H1 (cell line): Measurements from ENCODE around the gene CDK8. TPM values are rescaled to one million over a fixed set of nuclear protein-coding genes. Genes with fewer than 3 reads are reported as not detected.

Experiments used
- CTCF ChIA-PET: fragments of 300-600 bp; sonication (Branson Sonifier 250); formaldehyde crosslinking; loops from one replicate; lab custom pipeline; 2021; ENCODE audit not compliant: partially characterized antibody; lab: Charles Lee
- POLR2A ChIA-PET: fragments of 300-600 bp; sonication (Branson Sonifier 250); formaldehyde crosslinking; loops from one replicate; lab custom pipeline; 2021; ENCODE audit warnings: inconsistent platforms; ENCODE audit not compliant: partially characterized antibody; lab: Charles Lee
- DNase-seq, 2 experiments: peaks; one replicate each; pipeline versions ENCODE4 v3.0.0 to v3.0.0-alpha.2; 2010 to 2022; ENCODE audit warnings: low spot score in 2 of 2, low read depth in 1 of 2, mixed read lengths in 1 of 2
- FAIRE-seq: peaks from 2 replicates; lab custom pipeline; 2011; peaks lifted over from hg19 to GRCh38; lab: Jason Lieb, UNC
- H2AFZ ChIP-seq: 2 replicates; pipeline ENCODE4 v1.8.1; 2012; ENCODE audit warnings: low read length, inconsistent platforms
- H2AK5ac ChIP-seq: 2 replicates; pipeline ENCODE4 v1.6.1; 2013; ENCODE audit warnings: low read depth, low read length
- H2BK120ac ChIP-seq: replicated peaks from 2 replicates; pipeline ENCODE3; 2013; ENCODE audit warnings: low read depth, low read length, inconsistent platforms
- H2BK12ac ChIP-seq: 2 replicates; pipeline ENCODE4 v1.6.1; 2013; ENCODE audit warnings: low read depth, low read length
- H2BK15ac ChIP-seq: 2 replicates; pipeline ENCODE4 v1.6.1; 2013; ENCODE audit warnings: low read length
- H2BK20ac ChIP-seq: 2 replicates; pipeline ENCODE4 v1.6.1; 2013; ENCODE audit warnings: low read length
- H2BK5ac ChIP-seq: 2 replicates; pipeline ENCODE4 v1.6.1; 2013; ENCODE audit warnings: low read depth, low read length
- H3K14ac ChIP-seq: 2 replicates; pipeline ENCODE4 v1.6.1; 2013; ENCODE audit warnings: inconsistent platforms; ENCODE audit not compliant: insufficient read length
- H3K18ac ChIP-seq: 2 replicates; pipeline ENCODE4 v1.6.1; 2013; ENCODE audit warnings: low read length; ENCODE audit errors: extremely low read depth
- H3K23ac ChIP-seq: 2 replicates; pipeline ENCODE4 v1.6.1; 2013; ENCODE audit warnings: inconsistent platforms; ENCODE audit not compliant: insufficient read length
- H3K23me2 ChIP-seq: 2 replicates; pipeline ENCODE4 v1.6.1; 2013; ENCODE audit warnings: low read depth, low read length
- H3K27ac ChIP-seq: 2 replicates; pipeline ENCODE4 v1.6.1; 2011; ENCODE audit warnings: low read depth, low read length, inconsistent platforms
- H3K27me3 ChIP-seq, 4 experiments: replicated peaks in 1 of 4; 1 replicate in 1 of 4; 2 replicates in 3 of 4; pipeline versions ENCODE4 v1.6.1 to v1.8.1; 2011 to 2013; ENCODE audit warnings: low read length in 3 of 4, mild to moderate bottlenecking in 3 of 4, inconsistent platforms in 2 of 4, mixed read lengths in 2 of 4, moderate library complexity in 1 of 4; ENCODE audit not compliant: control insufficient read depth in 3 of 4, insufficient read depth in 3 of 4; ENCODE audit errors: extremely low read depth in 1 of 4
- H3K36me3 ChIP-seq, 4 experiments: 2 replicates each; pipeline versions ENCODE4 v1.6.1 to v1.8.1; 2011 to 2013; ENCODE audit warnings: mild to moderate bottlenecking in 4 of 4, low read length in 3 of 4, moderate library complexity in 2 of 4, control low read depth in 1 of 4, inconsistent platforms in 1 of 4; ENCODE audit not compliant: insufficient read depth in 4 of 4, control insufficient read depth in 2 of 4
- H3K4ac ChIP-seq: replicated peaks from 2 replicates; pipeline ENCODE3; 2013; ENCODE audit warnings: low read length, low read depth, mixed read lengths, inconsistent platforms; ENCODE audit not compliant: insufficient read length
- H3K4me1 ChIP-seq, 4 experiments: replicated peaks in 1 of 4; 1 replicate in 1 of 4; 2 replicates in 3 of 4; pipeline versions ENCODE4 v1.6.1 to v1.8.1; 2011 to 2013; ENCODE audit warnings: low read length in 3 of 4, inconsistent platforms in 2 of 4, mixed read lengths in 1 of 4; ENCODE audit not compliant: insufficient read depth in 4 of 4, control insufficient read depth in 3 of 4
- H3K4me2 ChIP-seq, 2 experiments: 2 replicates each; pipeline versions ENCODE4 v1.6.1 to v1.8.1; 2011 to 2013; ENCODE audit warnings: low read depth in 2 of 2, low read length in 2 of 2, control low read depth in 1 of 2, inconsistent platforms in 1 of 2, mild to moderate bottlenecking in 1 of 2; ENCODE audit not compliant: insufficient read depth in 1 of 2
- H3K4me3 ChIP-seq, 4 experiments: fragments of 200-600, 300-600 bp in 1 of 4; sonication (generic), shearing (Covaris generic), sonication (Bioruptor Twin) in 1 of 4; 2 replicates each; pipeline versions ENCODE4 v1.5.1 to v1.8.1; 2011 to 2016; ENCODE audit warnings: low read length in 4 of 4, low read depth in 3 of 4, control low read depth in 2 of 4, inconsistent platforms in 2 of 4, mild to moderate bottlenecking in 2 of 4, mixed read lengths in 1 of 4, moderate library complexity in 1 of 4; ENCODE audit not compliant: insufficient read depth in 2 of 4; ENCODE audit errors: extremely low read depth in 1 of 4
- H3K56ac ChIP-seq: replicated peaks from 2 replicates; pipeline ENCODE3; 2013; ENCODE audit warnings: low read depth, mild to moderate bottlenecking, mixed read lengths, low read length, inconsistent platforms; ENCODE audit not compliant: insufficient read length
- H3K79me1 ChIP-seq: 2 replicates; pipeline ENCODE4 v1.6.1; 2013; ENCODE audit warnings: low read depth, low read length, control low read depth
- H3K79me2 ChIP-seq, 2 experiments: 2 replicates each; pipeline versions ENCODE4 v1.6.1 to v1.8.1; 2012 to 2013; ENCODE audit warnings: low read length in 2 of 2, mild to moderate bottlenecking in 2 of 2, inconsistent platforms in 1 of 2; ENCODE audit not compliant: insufficient read depth in 2 of 2, control insufficient read depth in 1 of 2
- H3K9ac ChIP-seq, 4 experiments: replicated peaks in 1 of 4; 1 replicate in 1 of 4; 2 replicates in 3 of 4; pipeline versions ENCODE4 v1.6.1 to v1.8.1; 2011 to 2013; ENCODE audit warnings: low read depth in 3 of 4, low read length in 3 of 4, control low read depth in 2 of 4, mild to moderate bottlenecking in 2 of 4, moderate library complexity in 2 of 4, inconsistent platforms in 1 of 4; ENCODE audit errors: extremely low read depth in 1 of 4
- H3K9me3 ChIP-seq, 2 experiments: 2 replicates each; pipeline versions ENCODE4 v1.6.1 to v1.8.1; 2012 to 2013; ENCODE audit warnings: mild to moderate bottlenecking in 2 of 2, moderate library complexity in 2 of 2, control low read depth in 1 of 2, inconsistent platforms in 1 of 2, low read depth in 1 of 2, low read length in 1 of 2, mixed read lengths in 1 of 2; ENCODE audit not compliant: insufficient read depth in 2 of 2
- H4K20me1 ChIP-seq, 2 experiments: replicated peaks in 1 of 2; 2 replicates each; pipeline versions ENCODE3 to v1.8.1; 2011 to 2013; ENCODE audit warnings: inconsistent platforms in 2 of 2, low read length in 2 of 2, mild to moderate bottlenecking in 1 of 2; ENCODE audit not compliant: insufficient read depth in 2 of 2, control insufficient read depth in 1 of 2
- H4K5ac ChIP-seq: 2 replicates; pipeline ENCODE4 v1.6.1; 2013; ENCODE audit warnings: low read length, low read depth, mixed read lengths, inconsistent platforms; ENCODE audit not compliant: insufficient read length
- H4K8ac ChIP-seq: 2 replicates; pipeline ENCODE4 v1.8.0; 2013; ENCODE audit warnings: mild to moderate bottlenecking, moderate library complexity, low read length, inconsistent platforms; ENCODE audit not compliant: insufficient read depth; ENCODE audit errors: extremely low read depth
- H4K91ac ChIP-seq: replicated peaks from 2 replicates; pipeline ENCODE3; 2013; ENCODE audit warnings: low read length, mixed read lengths, inconsistent platforms; ENCODE audit not compliant: insufficient read length
- CREB1 ChIP-seq: IDR thresholded peaks from 2 replicates; pipeline ENCODE4 v1.6.1; 2012; ENCODE audit warnings: inconsistent platforms
- CTBP2 ChIP-seq: IDR thresholded peaks from 2 replicates; pipeline ENCODE4 v1.7.0; 2011; ENCODE audit warnings: borderline replicate concordance, mild to moderate bottlenecking, moderate library complexity, mixed read lengths, low read length; ENCODE audit not compliant: insufficient read depth, insufficient read length
- EZH2 ChIP-seq: fragments of 200-600 bp; sonication (generic); IDR thresholded peaks from 2 replicates; pipeline ENCODE4 v1.7.1; 2012; ENCODE audit warnings: low read depth, mild to moderate bottlenecking, moderate library complexity, low read length, inconsistent platforms; ENCODE audit not compliant: severe bottlenecking
- GTF2F1 ChIP-seq: IDR thresholded peaks from 2 replicates; pipeline ENCODE4 v1.6.1; 2012; ENCODE audit warnings: low read depth, low read length, improper control_type of control experiment, borderline replicate concordance
- JUND ChIP-seq: IDR thresholded peaks from 2 replicates; pipeline ENCODE4 v1.6.1; 2011; ENCODE audit warnings: mild to moderate bottlenecking, improper control_type of control experiment, low read length
- POU5F1 ChIP-seq: IDR thresholded peaks from 2 replicates; pipeline ENCODE4 v1.6.1; 2011; ENCODE audit warnings: low read depth, mild to moderate bottlenecking, low read length, moderate library complexity
- RAD21 ChIP-seq, 2 experiments: IDR thresholded peaks in 1 of 2; conservative IDR thresholded peaks in 1 of 2; 2 replicates each; pipeline ENCODE4 v1.6.1; 2011; ENCODE audit warnings: low read depth in 2 of 2, low read length in 2 of 2, improper control_type of control experiment in 1 of 2, inconsistent platforms in 1 of 2, mild to moderate bottlenecking in 1 of 2, moderate library complexity in 1 of 2
- SAP30 ChIP-seq: fragments of 300-600 bp; sonication (generic); IDR thresholded peaks from 2 replicates; pipeline ENCODE4 v1.7.1; 2012; ENCODE audit warnings: low read length, moderate library complexity, mild to moderate bottlenecking, inconsistent platforms; ENCODE audit not compliant: insufficient read depth, insufficient replicate concordance
- SIX5 ChIP-seq: IDR thresholded peaks from 2 replicates; pipeline ENCODE4 v1.6.1; 2011; ENCODE audit warnings: mild to moderate bottlenecking, low read depth, low read length
- TBP ChIP-seq: IDR thresholded peaks from 2 replicates; pipeline ENCODE4 v1.6.1; 2011; ENCODE audit warnings: low read depth, low read length, improper control_type of control experiment
- YY1 ChIP-seq: IDR thresholded peaks from 2 replicates; pipeline ENCODE4 v1.6.1; 2011; ENCODE audit warnings: low read depth, mild to moderate bottlenecking, low read length
- WGBS, 2 experiments: shearing (Covaris generic) in 1 of 2; methylation state at CpG; one replicate each; pipeline versions ENCODE4 v1.1.6 to v1.1.7; 2013 to 2015; ENCODE audit warnings: low lambda C conversion rate in 2 of 2, mixed read lengths in 2 of 2, inconsistent platforms in 1 of 2, low coverage in 1 of 2, missing lambda C conversion rate in 1 of 2; ENCODE audit not compliant: insufficient replicate concordance in 2 of 2, insufficient coverage in 1 of 2, insufficient read length in 1 of 2; ENCODE audit errors: extremely low coverage in 1 of 2, missing lambda C conversion rate in 1 of 2; 5-methylcytosine and 5-hydroxymethylcytosine counted together
- polyA plus RNA-seq, 7 experiments: library from polyadenylated mRNA; depleted of rRNA in 3 of 7; stranded (reverse) in 5 of 7; unstranded in 2 of 7; fragments of >200 nt in 5 of 7; fragments of 200-250 nt in 2 of 7; gene quantifications; 1 replicate in 5 of 7; 2 replicates in 1 of 7; 4 replicates in 1 of 7; pipeline versions ENCODE4 v1.2.1 to v1.2.3, GENCODE V29; 2011 to 2013; ENCODE audit warnings: missing spikeins in 2 of 7, mixed read lengths in 2 of 7
- total RNA-seq: library from RNA; stranded (reverse); fragmentation: NEBNext Ultra II Directional; extraction: Animal tissue kit (Norgen Biotek cat#: 25700); gene quantifications from 2 replicates; pipeline ENCODE4 v1.2.1, GENCODE V29; 2021

The CDK8 gene
- total and polyA plus RNA-seq, 2 of the 8 experiments (the other 6 are each of a cell fraction or from before 2014, with no cell fraction given), result 22.1 to 25.6 TPM

GRCh38 chr13:26221721-26222519 lies 32.0 kb upstream of the CDK8 start, which contains the start of gene RNF6:
TSS of gene RNF6 (minus strand) at chr13:26222314. CDS start at chr13:26219649, 2,665 bp downstream.
- Histone ChIP-seq H3K56ac (peak within 1 kb of the TSS; percentile 91), H3K23me2 (peaks cover 6% of the 10 kb centered on the region; the same call in 1 of the 2 replicates), H3K23ac (no peak within 1 kb of the TSS), H3K4me1 (peaks cover 0 to 2% (median 0%) of the 10 kb centered on the region in 4 experiments; a peak in 2 of 7 replicates), H2AFZ (peak within 1 kb of the TSS; percentile 98), H4K91ac (peak within 1 kb of the TSS; percentile 91), H2BK20ac (no peak within 1 kb of the TSS), H3K4me2 (peak within 1 kb of the TSS; percentile 82 to 92), H4K20me1 (no peaks in the 10 kb centered on the region), H3K18ac (peak within 1 kb of the TSS; percentile 85), H2BK120ac (peak within 1 kb of the TSS; percentile 18), H3K4me3 (peak within 1 kb of the TSS; percentile 87 to 95 (median 92)), H3K79me1 (no peaks in the 10 kb centered on the region), H3K4ac (peak within 1 kb of the TSS; percentile 94), H2BK12ac (no peak within 1 kb of the TSS), H2BK15ac (no peak within 1 kb of the TSS; the same call in 1 of the 2 replicates), H3K9ac (peak within 1 kb of the TSS; percentile 87 to 91 (median 88)), H4K8ac (peak within 1 kb of the TSS; percentile 96), H3K36me3 (peaks cover 0 to 25% (median 16%) of the 10 kb centered on the region in 4 experiments; a peak in 6 of 8 replicates), H2AK5ac (no peak within 1 kb of the TSS), H3K27me3 (no peaks in the 10 kb centered on the region), H3K79me2 (peaks cover 0 to 7% of the 10 kb centered on the region in 2 experiments; a peak in 2 of 4 replicates), H3K14ac (no peak within 1 kb of the TSS), H2BK5ac (peak within 1 kb of the TSS; percentile 89), H3K27ac (peak within 1 kb of the TSS; percentile 91), H4K5ac (peak within 1 kb of the TSS; percentile 87), H3K9me3 (no peaks in the 10 kb centered on the region)
- POLR2A ChIA-PET, result interaction anchor here (0.8 to 2.9 kb wide), 8 partner anchors 10 to 158 kb away, joined by 3 to 7 read pairs (median 3); no protein-coding TSS in a partner anchor
- WGBS, 2 experiments, result 1% methylated on average over 61 of the region's 67 CpGs; no CpG with 5 or more reads in 1 of the 2 experiments
- FAIRE-seq (peak; percentile 94), DNase-seq (peak; percentile 87 to 90)
- CTCF ChIA-PET, result interaction anchor here (1.4 to 1.6 kb wide), 3 partner anchors 11 to 155 kb away, joined by 4 read pairs; no protein-coding TSS in a partner anchor
- no peak for TF ChIP-seq JUND
- no peak for TF ChIP-seq GTF2F1
- no peak for TF ChIP-seq CTBP2
- TF ChIP-seq SIX5, result no peak; the same call in 1 of the 2 replicates
- TF ChIP-seq POU5F1, result no peak
- TF ChIP-seq SAP30, result no peak
- TF ChIP-seq EZH2, result no peak
- no peak for TF ChIP-seq RAD21 (IDR thresholded peaks at IDR 0.05 in 1 of 2, conservative IDR thresholded peaks at IDR 0.05 in 1 of 2; ENCODE audit: low read depth in 2 of 2, low read length in 2 of 2)
- peak; percentile 83 for TF ChIP-seq TBP
- no peak for TF ChIP-seq YY1
- TF ChIP-seq CREB1, result no peak; the same call in 1 of the 2 replicates
